ENCODE data around the gene SYDE2.
A peak's percentile ranks its signal among the peaks of the same experiment; 100 is the strongest.

SYDE2 gene

GRCh38 chr1:85240643-85241042, 39.8 kb upstream of the SYDE2 start:
- no peak for TF ChIP-seq CTCF (IDR thresholded peaks at IDR 0.05; ENCODE audit: low read depth, low read length, missing control alignments)
- H3K4me3 ChIP-seq (replicated peaks; ENCODE audit: low read depth, low read length), result no peak overlapping the region
- DNase-seq (ENCODE audit: extremely low read depth, low read depth), result no peak

- no peak for DNase-seq (ENCODE audit: extremely low read depth, low read depth)
- TF ChIP-seq CTCF (IDR thresholded peaks at IDR 0.05; ENCODE audit: low read depth, low read length, missing control alignments), result no peak
- H3K4me3 ChIP-seq (replicated peaks; ENCODE audit: low read depth, low read length), result no peak overlapping the region
Measured at GRCh38 chr1:85240174-85240601, 39.4 kb upstream of the SYDE2 start.

GRCh38 chr1:85237613-85238012, 36.8 kb upstream of the SYDE2 start:
- no peak for TF ChIP-seq CTCF (IDR thresholded peaks at IDR 0.05; ENCODE audit: low read depth, low read length, missing control alignments)
- H3K4me3 ChIP-seq (replicated peaks; ENCODE audit: low read depth, low read length), result no peak overlapping the region
- DNase-seq (ENCODE audit: extremely low read depth, low read depth), result no peak

GRCh38 chr1:85230305-85230977, 29.6 kb upstream of the SYDE2 start:
- DNase-seq (ENCODE audit: extremely low read depth, low read depth), result no peak
- peak; percentile 37 for TF ChIP-seq CTCF (IDR thresholded peaks at IDR 0.05; ENCODE audit: low read depth, low read length, missing control alignments)

GRCh38 chr1:85229574-85230097, 28.8 kb upstream of the SYDE2 start:
- no peak for DNase-seq (ENCODE audit: extremely low read depth, low read depth)
- TF ChIP-seq CTCF (IDR thresholded peaks at IDR 0.05; ENCODE audit: low read depth, low read length, missing control alignments), result no peak
- no peak overlapping the region for H3K4me3 ChIP-seq (replicated peaks; ENCODE audit: low read depth, low read length)

More at GRCh38 chr1:85230305-85230977, 29.6 kb upstream of the SYDE2 start:
- H3K4me3 ChIP-seq (replicated peaks; ENCODE audit: low read depth, low read length), result no peak overlapping the region

GRCh38 chr1:85228972-85229371, 28.2 kb upstream of the SYDE2 start:
- H3K4me3 ChIP-seq (replicated peaks; ENCODE audit: low read depth, low read length), result no peak overlapping the region
- no peak for TF ChIP-seq CTCF (IDR thresholded peaks at IDR 0.05; ENCODE audit: low read depth, low read length, missing control alignments)
- no peak for DNase-seq (ENCODE audit: extremely low read depth, low read depth)

Measured in HFF-Myc (cell line).